Gastroesophageal sphincter (tissue), 4 donors: ENCODE measurements around the gene SEMA3C. TPM values are rescaled to one million over a fixed set of nuclear protein-coding genes. Genes with fewer than 3 reads are reported as not detected.

Source experiments
- ATAC-seq: fragments of 150-250 bp; one replicate; pipeline ENCODE4 v1.9.1; 2016; ENCODE audit warnings: mild to moderate bottlenecking, moderate library complexity
- H3K27ac ChIP-seq, 4 donors: fragments of 200-600 bp; sonication (generic) in 3 of 4; 1 replicate in 3 of 4; 2 replicates in 1 of 4; pipeline ENCODE4 v1.5.1; 2016 to 2019
- H3K27me3 ChIP-seq: fragments of 200-600 bp; sonication (generic); one replicate; pipeline ENCODE4 v1.5.1; 2019
- H3K36me3 ChIP-seq, 2 donors: fragments of 200-600 bp; sonication (generic); one replicate each; pipeline ENCODE4 v1.5.1; 2019; ENCODE audit warnings: control low read depth in 1 of 2
- H3K4me1 ChIP-seq, 3 donors: fragments of 200-600 bp; sonication (generic); 1 replicate in 2 of 3; 2 replicates in 1 of 3; pipeline ENCODE4 v1.5.1; 2016 to 2019; ENCODE audit warnings: control low read depth in 2 of 3
- H3K4me3 ChIP-seq, 2 donors: fragments of 200-600 bp; sonication (generic); one replicate each; pipeline ENCODE4 v1.5.1; 2019; ENCODE audit warnings: mild to moderate bottlenecking in 1 of 2, moderate library complexity in 1 of 2
- H3K9me3 ChIP-seq, 3 donors: fragments of 200-600 bp; sonication (generic); one replicate each; pipeline ENCODE4 v1.5.1; 2017 to 2019; ENCODE audit warnings: control low read depth in 2 of 3
- EP300 ChIP-seq: sonication (generic); formaldehyde crosslinking; IDR thresholded peaks from one replicate; pipeline ENCODE4 v1.6.1; 2017; ENCODE audit warnings: antibody characterized with exemption, mild to moderate bottlenecking
- POLR2A ChIP-seq, 2 donors: fragments of 450-650 bp; IDR thresholded peaks; one replicate each; pipeline ENCODE4 v1.6.1; 2017; ENCODE audit warnings: antibody characterized with exemption in 2 of 2, mild to moderate bottlenecking in 2 of 2, moderate library complexity in 1 of 2
- POLR2AphosphoS5 ChIP-seq: sonication (generic); formaldehyde crosslinking; IDR thresholded peaks from one replicate; pipeline ENCODE4 v1.6.1; 2017; ENCODE audit warnings: antibody characterized with exemption
- WGBS, 2 donors: methylation state at CpG; one replicate each; pipeline ENCODE4 v1.1.5; 2018; ENCODE audit warnings: low coverage in 1 of 2; 5-methylcytosine and 5-hydroxymethylcytosine counted together
- total RNA-seq, 4 donors: library from RNA; depleted of rRNA; stranded (reverse); fragments of >200 nt; gene quantifications; one replicate each; pipeline ENCODE4 v1.1.0, GENCODE V29; 2016
- TF ChIP-seq, protein P1 (sequence below), 4 experiments: fragments of 200-600 bp in 2 of 4; fragments of 450-650 bp in 2 of 4; sonication (generic) in 1 of 4; IDR thresholded peaks; one replicate each; pipeline ENCODE4 v1.5.1; 2017 to 2019; ENCODE audit warnings: antibody characterized with exemption in 4 of 4, mild to moderate bottlenecking in 2 of 4, moderate library complexity in 2 of 4

Gene SEMA3C
- total RNA-seq, 4 donors from 2014 or later, result 115 to 189 (median 160) TPM

DNA sequence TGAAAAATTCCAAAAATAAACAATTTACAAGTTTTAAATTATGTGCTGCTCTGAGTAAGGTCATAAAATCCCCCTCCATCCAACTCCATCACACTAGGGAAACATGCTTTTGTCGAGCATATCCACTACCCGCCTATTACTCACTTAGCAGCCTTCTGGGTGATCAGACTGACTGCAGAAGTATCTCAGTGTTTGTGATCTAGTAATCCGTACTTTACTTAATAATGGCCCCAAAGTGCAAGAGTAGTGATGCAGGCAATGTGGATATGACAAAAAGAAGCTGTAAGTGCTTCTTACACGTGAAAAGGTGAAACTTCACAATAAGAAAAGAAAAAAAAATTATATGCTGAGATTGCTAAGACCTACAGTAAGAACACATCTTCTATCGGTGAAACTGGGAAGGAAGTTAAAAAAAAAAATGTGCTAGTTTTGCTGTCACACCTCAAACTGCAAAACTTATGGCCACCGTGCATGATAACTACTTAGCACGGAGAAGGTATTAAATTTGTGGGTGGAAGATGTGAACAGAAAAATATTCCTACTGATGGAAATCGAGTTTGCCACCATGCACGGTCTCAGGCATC is 43.2 kb downstream of the SEMA3C start:
- WGBS, 2 donors, result 76 to 84% methylated on average over 8 to 9 of the region's 9 CpGs
- Histone ChIP-seq H3K4me1 (peaks cover 3 to 41% (median 8%) of the 10 kb centered on the region in 3 donors), H3K9me3 (no peaks in the 10 kb centered on the region), H3K27me3 (no peaks in the 10 kb centered on the region), H3K27ac (no peak overlapping the region), H3K4me3 (no peak overlapping the region), H3K36me3 (no peaks in the 10 kb centered on the region)
- TF ChIP-seq EP300 (no peak), POLR2AphosphoS5 (no peak), POLR2A (IDR thresholded peaks at IDR 0.05) (no peak)
- TF ChIP-seq, protein P1, sequence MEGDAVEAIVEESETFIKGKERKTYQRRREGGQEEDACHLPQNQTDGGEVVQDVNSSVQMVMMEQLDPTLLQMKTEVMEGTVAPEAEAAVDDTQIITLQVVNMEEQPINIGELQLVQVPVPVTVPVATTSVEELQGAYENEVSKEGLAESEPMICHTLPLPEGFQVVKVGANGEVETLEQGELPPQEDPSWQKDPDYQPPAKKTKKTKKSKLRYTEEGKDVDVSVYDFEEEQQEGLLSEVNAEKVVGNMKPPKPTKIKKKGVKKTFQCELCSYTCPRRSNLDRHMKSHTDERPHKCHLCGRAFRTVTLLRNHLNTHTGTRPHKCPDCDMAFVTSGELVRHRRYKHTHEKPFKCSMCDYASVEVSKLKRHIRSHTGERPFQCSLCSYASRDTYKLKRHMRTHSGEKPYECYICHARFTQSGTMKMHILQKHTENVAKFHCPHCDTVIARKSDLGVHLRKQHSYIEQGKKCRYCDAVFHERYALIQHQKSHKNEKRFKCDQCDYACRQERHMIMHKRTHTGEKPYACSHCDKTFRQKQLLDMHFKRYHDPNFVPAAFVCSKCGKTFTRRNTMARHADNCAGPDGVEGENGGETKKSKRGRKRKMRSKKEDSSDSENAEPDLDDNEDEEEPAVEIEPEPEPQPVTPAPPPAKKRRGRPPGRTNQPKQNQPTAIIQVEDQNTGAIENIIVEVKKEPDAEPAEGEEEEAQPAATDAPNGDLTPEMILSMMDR (IDR thresholded peaks at IDR 0.05), result no peak
- no peak for ATAC-seq

DNA sequence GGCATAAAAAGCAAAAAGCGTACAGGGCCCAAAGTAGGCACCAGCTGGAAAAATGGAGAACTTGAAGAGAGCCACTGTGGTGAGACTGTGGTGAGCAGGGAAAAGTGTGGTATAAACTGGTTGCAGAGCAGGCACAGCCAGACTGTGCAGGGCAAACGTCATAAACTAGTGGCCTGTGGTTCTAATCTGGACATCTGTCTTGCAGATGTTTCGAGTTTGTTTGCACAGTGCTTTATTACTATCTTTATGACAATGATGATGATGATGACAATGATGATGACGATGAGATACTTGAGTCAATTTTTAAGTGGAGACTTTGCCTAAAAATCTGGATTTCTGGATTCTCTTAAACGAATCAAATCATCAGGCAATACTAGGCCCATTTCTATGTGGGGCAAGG is 45.7 kb downstream of the SEMA3C start:
- TF ChIP-seq POLR2AphosphoS5, result no peak
- TF ChIP-seq POLR2A (IDR thresholded peaks at IDR 0.05), result no peak
- no peak for TF ChIP-seq EP300
- TF ChIP-seq, protein P1 (IDR thresholded peaks at IDR 0.05), result no peak
- no peaks in the 10 kb centered on the region for H3K9me3 ChIP-seq
- H3K4me1 ChIP-seq, result peaks cover 0 to 36% (median 0%) of the 10 kb centered on the region in 3 donors
- no peaks in the 10 kb centered on the region for H3K27me3 ChIP-seq
- no peaks in the 10 kb centered on the region for H3K36me3 ChIP-seq
- ATAC-seq, result no peak
- no peak overlapping the region for H3K27ac ChIP-seq
- 75 to 89% methylated on average over 2 to 5 of the region's 5 CpGs for WGBS, 2 donors
- no peak overlapping the region for H3K4me3 ChIP-seq

DNA sequence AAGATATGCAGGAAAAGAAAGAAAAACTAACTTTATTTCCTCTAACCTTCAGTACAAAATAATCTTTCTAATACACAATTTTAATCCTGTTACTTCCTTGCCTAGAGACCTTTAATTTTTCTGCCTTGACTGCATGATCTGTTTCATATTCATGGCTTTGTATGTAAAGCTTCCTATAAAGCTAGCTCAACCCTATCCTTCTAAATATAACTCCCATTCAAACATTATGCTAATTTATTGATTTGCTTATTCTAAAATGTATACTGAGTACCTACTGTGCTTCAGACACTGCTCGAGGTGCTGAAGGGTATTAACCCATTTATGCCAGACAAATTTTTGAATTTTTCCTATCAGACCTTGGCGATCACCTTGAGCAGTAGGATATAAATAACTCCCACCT is 47.6 kb downstream of the SEMA3C start:
- Histone ChIP-seq H3K9me3 (no peaks in the 10 kb centered on the region), H3K27me3 (no peaks in the 10 kb centered on the region), H3K36me3 (no peaks in the 10 kb centered on the region), H3K27ac (peak overlapping the region in 2 of 4 donors; percentile 34 to 52), H3K4me1 (peaks cover 0 to 26% (median 0%) of the 10 kb centered on the region in 3 donors), H3K4me3 (no peak overlapping the region)
- no peak for TF ChIP-seq EP300
- no peak for TF ChIP-seq POLR2A (IDR thresholded peaks at IDR 0.05)
- ATAC-seq, result no peak
- WGBS, 2 donors, result 50 to 66% methylated on average over 2 of the region's 2 CpGs

GRCh38 chr7:80870813-80871212 is 48.0 kb downstream of the SEMA3C start:
- Histone ChIP-seq H3K36me3 (no peaks in the 10 kb centered on the region), H3K27me3 (no peaks in the 10 kb centered on the region), H3K4me1 (peaks cover 0 to 26% (median 0%) of the 10 kb centered on the region in 3 donors), H3K9me3 (no peaks in the 10 kb centered on the region), H3K4me3 (no peak overlapping the region), H3K27ac (peak overlapping the region; percentile 28 to 52 (median 32))
- ATAC-seq, result no peak
- TF ChIP-seq, protein P1 (IDR thresholded peaks at IDR 0.05), result no peak
- TF ChIP-seq POLR2A (IDR thresholded peaks at IDR 0.05), result no peak
- TF ChIP-seq POLR2AphosphoS5, result no peak
- TF ChIP-seq EP300, result no peak
- WGBS, 2 donors, result 38 to 46% methylated on average over 4 of the region's 4 CpGs

GRCh38 chr7:80869821-80870751 is 48.8 kb downstream of the SEMA3C start:
- Histone ChIP-seq H3K4me3 (no peak overlapping the region), H3K4me1 (peaks cover 0 to 26% (median 0%) of the 10 kb centered on the region in 3 donors), H3K36me3 (no peaks in the 10 kb centered on the region), H3K27ac (peak overlapping the region; percentile 28 to 52 (median 34)), H3K27me3 (no peaks in the 10 kb centered on the region), H3K9me3 (no peaks in the 10 kb centered on the region)
- no peak for ATAC-seq
- WGBS, 2 donors, result 89 to 94% methylated on average over 3 to 6 of the region's 6 CpGs
- TF ChIP-seq POLR2AphosphoS5, result no peak
- TF ChIP-seq, protein P1 (IDR thresholded peaks at IDR 0.05), result no peak
- no peak for TF ChIP-seq POLR2A (IDR thresholded peaks at IDR 0.05)
- no peak for TF ChIP-seq EP300
